GM18519 (cell line): ENCODE data around the gene NOS1.
"Not testable (repeated sequence)": the region's sequence is repeated elsewhere in the genome, so short reads cannot be mapped to it uniquely, and the experiment has no call there.

ENCODE experiments used
- ATAC-seq: cut with Tn5 transposase; IDR thresholded peaks from one replicate; pipeline ENCODE4 v1.9.1; 2021; ENCODE audit warnings: mild to moderate bottlenecking, moderate library complexity; ENCODE audit not compliant: unreplicated experiment, low FRiP score

NOS1 gene

DNA sequence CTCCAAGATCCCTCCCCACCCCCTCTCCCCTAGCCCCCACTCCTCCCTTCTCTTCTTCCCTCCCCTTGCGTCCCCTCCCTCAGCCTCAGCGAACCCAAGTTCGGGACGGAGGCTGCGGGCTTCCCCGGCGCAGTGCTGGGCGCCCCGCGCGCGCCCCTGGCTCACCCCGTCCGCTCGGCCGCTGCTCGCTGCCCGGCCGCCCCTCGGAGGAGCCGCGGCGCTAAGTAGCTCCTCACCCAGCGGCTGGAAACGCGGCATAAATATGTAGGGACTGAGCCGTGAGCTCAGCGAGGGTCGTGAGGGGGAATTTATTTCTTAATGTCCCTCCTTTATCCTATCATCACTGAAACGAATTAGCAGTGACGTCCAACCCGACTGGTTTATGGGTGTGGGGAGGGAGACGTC is at the start of gene NOS1:
NOS1 (minus strand) TSS at position 280 of the 405 bp plus-strand sequence. CDS start 30,557 bp downstream, outside the sequence.
- ATAC-seq, result no peak

DNA sequence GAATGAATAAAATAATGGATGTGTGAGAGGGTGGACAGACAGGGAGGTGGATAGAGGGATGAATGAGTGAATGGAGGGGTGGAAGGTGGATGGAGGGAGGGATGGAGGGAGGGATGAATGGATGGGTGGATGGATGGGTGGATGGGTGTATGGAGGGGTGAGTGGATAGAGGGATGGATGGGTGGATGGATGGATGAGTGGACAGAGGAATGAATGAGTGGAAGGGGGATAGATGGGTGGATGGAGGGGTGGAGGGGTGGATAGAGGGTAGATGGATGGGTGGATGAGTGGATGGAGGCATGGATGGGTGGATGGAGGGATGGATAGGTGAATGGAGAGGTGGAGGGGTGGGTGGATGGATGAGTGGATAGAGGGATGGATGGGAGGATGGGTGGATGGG is 47.9 kb upstream of the NOS1 start:
- no peak for ATAC-seq

DNA sequence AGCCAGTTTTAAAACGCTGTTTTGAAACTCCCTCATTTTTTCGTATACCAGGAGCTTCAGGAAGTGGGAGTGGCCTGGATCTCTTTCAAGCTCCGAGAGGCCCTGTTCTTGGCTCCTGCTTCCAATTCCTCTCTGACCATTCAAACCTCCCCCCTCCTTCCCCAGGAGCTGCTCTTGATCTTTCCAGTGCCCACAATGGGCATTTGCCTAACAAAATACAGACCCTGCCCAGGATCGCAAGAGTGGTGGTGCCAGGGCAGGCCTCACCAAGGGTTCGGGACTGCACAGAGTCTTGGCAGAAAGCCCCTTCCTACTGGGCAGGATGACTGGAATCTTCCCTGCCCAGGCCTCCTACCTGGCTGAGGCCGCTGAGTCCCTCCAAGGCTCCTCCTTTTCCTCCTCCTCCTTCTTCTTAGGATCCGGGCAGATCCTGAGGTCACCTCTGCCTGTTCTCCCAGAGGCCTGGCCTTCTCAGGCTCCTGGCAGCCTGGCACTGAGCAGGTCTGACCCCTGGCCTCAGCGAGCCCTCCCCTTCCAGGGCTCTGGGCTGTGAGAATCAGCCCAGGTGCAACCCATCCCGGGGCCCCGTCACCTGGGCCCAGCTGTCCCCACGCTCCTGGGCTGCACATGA is 46.9 kb upstream of the NOS1 start:
- ATAC-seq, result no peak

DNA sequence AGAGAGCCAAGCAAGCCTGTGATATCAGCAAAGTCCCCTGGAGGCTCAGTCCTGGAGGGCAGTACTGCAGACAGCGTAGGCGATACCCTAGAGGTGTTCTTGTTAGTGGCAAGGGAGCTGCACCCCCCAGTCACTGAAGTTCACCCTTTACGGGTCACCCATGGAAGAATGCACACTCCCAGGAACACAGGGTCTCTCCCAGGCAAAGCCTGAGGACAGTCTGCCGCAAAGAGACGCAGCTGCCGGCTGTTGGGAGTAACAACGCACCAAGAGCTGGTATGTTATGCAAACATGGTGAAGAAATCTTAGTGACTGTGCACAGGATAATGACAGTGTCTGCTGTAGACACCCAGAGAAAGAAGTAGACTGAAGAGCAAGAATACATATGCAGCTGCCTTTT is 43.5 kb upstream of the NOS1 start:
- ATAC-seq, result no peak

DNA sequence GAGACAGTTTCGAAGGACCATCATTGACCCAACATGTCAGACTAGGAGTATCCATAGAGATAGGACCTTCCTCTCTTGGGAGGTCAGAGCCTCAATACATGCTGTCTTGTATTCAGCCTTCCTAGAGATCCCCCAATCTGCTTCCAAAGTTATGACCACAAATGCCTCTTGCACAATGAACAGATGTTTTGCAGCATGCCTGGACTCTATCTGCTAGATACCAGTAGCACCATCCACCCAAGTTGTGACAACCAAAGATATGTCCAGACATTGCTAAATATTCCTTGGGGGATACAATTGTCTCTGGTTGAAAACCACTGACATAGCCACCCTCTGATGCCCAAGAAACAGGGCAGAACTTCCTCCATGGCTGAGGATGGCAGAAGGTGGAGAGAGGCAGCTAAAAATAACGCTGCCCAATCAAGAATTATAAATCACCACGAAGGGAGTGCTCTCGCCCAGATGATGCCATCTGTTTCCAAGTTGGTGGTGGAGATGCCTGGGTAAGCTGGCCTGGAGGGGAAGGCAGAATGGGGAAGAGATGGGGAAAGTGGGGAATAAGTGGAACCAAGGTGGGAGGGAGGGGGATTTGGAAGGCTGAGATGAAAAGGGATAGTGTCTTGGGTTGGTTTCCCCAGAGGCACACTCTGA is 42.9 kb upstream of the NOS1 start:
- ATAC-seq, result no peak

DNA sequence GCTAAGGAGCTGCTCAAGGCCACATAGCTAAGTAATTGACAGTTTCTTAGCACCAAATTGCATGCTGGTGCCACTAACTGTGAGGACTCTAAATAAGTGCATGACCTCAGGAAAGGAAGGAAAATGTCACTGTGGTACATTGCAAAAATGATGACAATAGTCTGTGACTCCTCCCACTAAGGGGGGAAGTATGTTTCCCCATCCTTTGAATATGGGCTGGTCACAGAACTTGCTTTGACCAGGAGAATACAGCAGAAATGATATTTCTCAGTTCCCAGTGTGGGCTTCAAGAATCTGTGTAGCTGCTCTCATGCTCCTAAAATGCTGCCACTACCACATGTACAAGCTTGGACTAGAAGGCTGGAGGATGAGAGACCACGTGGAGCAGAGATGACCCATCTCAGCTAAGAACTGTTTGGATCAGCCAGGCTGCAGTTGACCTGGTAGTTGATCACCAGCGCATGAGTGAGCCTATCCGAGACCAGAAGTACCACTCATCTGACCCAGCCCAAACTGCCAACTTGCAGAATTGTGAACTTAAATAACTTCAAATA is 42.2 kb upstream of the NOS1 start:
- ATAC-seq, result no peak

DNA sequence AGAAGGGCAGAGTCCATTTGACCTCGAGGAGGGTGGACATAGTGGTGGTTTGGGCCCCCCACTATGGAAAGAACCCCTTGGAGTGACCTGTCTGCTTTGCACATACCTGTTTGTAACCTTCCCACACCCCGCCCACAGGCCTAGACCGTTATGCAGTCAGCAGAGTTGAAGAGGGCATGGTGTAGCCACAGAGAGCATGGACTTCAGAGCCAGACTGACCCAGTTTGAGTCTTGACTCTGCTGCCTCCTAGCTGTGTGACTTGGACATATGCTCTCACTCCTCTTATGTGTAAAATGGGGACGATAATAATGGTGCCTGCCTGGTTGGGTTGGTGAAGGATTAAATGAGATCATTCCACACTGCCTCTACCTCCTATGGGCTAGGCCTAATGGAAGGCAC is 40.9 kb upstream of the NOS1 start:
- no peak for ATAC-seq

DNA sequence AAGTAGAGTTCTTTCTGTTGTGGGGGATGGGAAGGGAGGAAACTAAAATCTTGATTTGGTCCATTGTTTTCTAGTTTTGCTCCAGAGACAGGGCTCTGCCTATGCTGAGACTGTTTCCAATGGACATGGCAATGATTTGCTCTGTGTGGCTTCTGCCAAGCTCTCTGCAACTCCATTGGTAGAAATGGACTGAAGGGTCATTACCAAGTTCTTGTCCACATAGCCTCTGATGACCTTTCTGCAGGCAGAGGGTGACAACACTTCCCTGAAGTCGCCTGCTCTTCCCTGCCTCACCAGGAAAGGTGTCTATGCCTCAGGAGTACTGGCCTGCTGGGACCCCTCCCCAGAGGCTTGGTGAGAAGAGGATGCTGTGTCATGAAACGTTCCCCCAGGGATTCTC is 39.5 kb upstream of the NOS1 start:
- no peak for ATAC-seq

DNA sequence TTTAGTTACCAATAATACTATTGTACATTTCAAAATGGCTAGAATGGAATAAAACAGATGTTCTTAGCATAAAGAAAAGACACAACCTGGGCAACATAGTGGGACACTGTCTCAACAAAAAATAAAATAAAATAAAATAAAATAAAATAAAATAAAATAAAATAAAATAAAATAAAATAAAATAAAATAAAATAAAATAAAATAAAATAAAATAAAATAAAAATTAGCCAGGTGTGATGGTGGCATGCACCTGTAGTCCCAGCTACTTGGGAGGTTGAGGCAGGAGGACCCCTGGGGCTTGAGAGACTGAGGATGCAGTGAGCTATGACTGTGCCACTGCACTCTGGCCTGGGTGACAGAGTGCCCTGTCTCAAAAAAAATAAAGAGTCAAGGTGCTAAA is 37.1 kb upstream of the NOS1 start:
- ATAC-seq, result not testable (repeated sequence)

DNA sequence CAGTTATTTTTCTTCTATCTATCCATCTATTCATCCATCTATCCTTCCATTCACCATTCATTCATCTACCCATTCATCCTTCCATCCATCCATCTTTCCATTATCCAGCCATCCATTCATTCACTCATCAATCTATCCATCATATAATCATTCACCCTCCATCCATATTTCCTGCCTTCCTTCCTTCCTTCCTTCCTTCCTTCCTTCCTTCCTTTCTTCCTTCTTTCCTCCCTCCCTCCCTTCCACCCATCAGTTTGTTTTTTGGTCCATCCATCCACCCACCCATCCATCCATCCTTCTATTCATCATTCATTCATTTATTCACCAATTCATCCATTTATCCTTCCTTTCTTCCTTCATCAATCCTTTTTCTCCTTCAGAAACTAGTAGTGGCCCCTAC is 34.3 kb upstream of the NOS1 start:
- ATAC-seq, result no peak

DNA sequence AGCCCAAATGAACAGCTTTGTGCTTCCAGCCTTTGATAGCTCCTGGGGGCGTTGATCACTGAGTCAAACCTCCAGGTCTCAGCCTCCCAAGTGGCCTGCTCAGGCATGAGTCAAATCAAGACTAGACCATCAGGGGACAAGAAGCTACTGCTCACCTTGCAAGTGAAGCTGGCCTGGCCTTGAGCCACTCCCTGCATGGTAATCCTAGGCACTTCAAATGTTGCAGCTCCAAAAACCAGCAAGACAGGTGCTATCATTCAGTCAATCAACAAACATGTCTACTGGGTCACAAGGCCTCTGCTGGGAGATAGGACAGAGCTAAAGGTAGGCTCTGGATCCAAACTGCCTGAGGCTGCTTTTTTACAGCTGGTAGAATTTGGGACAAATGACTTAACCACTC is 33.1 kb upstream of the NOS1 start:
- no peak for ATAC-seq

DNA sequence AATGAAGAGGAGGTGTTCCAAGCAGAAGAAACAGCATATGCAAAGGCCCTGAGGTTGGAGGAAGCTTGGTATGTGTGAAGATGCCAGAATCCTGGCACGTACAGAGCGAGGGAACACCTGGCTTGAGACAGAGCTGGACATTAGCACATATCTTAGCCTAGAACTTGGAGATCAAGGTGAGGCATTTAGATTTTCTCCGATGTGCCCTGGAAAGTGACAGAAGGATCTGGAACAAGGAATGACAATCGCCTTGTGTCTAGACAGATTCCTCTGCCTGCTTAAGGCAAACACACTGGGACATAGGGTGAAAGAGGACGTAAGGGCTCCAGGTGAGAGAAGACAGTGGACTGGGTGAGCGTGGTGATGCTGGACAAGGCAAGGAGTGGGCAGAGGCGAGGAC is 32.2 kb upstream of the NOS1 start:
- ATAC-seq, result no peak

DNA sequence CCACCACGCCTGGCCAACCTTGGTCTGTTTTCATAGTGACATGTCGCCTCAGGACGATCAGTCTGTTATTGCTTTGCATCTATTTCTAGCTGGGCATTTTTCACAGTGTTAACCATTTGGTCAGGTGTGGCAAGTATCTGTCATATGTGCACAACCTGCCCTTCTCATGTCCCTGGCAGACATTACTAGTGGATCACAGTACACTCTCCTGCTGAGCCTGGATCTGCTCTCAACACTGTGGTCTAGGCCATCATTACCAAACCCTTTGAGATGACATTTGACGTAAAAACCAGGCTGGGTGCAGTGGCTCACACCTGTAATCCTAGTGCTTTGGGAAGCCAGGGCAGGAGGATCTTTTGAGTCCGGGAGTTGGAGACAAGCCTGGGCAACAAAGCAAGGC is 29.4 kb upstream of the NOS1 start:
- no peak for ATAC-seq

DNA sequence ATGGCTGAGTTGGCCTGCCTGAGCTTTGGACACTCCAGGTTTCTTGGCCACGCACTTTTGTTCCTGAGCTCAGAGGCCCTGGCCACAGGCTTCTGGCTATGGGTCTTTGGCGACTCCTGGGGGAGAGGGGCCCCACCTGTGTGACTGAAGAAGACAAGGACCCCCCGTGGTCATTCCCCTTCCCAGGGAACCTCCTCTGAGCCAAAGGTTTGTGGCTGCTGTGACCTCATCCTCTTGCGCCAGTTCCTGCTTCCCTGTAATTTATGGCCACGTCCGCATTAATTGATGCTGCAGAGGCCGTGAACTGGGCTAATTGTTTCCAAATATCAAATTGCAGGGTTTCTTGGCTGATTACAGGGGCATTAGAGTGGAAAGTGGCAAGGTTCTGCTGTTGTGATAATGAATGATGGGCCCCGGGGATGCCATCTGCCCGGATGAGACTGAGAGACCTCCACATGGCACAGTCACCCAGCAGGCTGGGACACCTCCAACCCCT is 27.6 kb upstream of the NOS1 start:
- no peak for ATAC-seq

DNA sequence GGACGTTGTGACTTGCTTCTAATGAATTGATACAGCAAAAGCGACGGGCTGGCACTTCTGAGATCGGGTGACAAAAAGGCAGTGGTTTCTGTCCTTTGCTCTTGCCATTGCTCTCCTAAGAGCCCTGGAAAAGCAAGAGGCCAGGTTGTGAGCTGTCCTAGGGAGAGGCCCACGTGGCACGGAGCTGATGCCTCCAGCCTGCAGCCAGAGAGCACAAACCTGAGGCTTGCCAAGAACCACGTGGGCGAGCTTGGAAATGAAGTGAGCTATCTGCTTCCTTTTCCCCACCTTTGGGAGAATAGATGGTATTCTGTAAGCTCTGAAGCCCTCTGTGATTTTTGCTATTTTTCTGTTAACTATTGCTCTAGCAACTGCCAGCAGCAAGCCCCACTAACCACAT is 26.4 kb upstream of the NOS1 start:
- no peak for ATAC-seq

DNA sequence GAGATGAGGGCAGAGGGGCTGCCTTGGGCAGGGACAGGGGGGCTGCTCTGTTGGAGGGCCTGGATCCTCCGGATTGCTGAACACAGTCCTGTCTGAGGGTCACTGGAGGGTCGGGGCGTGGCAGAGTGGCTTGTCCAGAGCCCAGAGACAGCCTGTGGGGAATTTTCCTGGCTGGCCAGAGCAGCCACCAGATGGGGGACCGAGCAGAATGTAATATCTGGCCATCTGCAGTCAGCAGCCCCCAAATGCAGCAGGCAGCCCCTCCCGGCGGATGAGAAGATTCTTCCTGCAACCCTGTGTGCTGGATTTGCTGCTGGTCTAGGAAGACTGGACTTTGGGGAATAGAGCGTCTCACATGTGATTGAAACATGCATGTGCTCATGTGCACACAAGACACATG is 23.3 kb upstream of the NOS1 start:
- ATAC-seq, result no peak

DNA sequence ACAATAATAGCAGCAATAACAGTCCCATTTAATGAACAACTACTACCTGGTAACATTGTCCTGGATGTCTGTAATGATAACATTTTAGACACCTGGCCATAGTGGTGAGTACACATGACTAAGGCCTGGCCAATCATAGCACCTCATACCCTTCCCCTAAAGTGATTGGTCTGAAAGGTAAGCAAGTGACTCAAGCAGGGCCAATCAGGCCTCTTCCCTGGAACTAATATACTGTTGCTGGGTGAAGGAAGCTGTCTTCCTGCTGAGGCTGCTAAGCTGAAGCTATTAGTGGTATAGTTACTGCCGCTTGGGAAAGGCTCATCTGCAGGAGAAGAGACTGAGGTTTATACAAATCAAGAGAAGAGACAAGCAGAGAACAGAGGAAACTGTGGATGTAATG is 18.7 kb upstream of the NOS1 start:
- ATAC-seq, result no peak

DNA sequence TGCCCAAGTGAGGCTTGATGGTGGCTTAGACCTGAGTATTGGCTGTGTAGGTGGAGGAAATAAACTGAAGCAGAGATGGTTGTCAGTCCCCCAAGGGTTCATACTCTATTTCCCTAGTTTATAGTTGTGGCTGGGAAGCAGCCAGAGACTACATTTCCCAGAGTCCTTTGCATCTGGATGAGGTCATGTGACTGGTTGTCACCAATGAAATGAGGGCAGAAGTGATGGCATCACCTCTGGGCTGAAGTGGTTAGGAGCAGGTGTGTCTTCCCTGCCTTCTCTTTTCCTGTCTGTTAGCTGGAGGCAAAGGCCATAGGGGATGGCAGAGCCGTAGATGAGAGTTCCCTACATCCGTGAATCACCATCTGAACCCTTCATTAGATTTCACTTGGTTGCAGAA is 16.3 kb upstream of the NOS1 start:
- no peak for ATAC-seq

DNA sequence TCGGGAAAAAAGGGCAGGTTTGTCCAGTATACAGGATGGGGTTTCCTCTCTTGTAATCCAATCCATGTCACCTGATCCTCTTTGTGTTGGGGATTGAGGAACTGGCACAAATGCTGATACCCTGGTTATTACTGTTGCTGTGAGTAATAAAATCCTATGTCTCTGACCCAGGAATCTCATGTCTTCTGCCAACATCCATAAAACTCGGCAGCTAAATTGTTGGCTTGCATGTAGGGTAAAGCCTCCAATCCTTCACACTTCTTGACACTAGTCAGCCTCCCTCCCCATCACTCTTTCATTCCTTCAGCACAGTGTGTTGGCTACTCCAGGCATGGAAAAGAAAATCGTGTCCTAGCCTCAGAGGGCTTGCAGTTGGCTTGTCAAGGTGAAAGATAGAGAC is 9.2 kb upstream of the NOS1 start:
- ATAC-seq, result no peak

DNA sequence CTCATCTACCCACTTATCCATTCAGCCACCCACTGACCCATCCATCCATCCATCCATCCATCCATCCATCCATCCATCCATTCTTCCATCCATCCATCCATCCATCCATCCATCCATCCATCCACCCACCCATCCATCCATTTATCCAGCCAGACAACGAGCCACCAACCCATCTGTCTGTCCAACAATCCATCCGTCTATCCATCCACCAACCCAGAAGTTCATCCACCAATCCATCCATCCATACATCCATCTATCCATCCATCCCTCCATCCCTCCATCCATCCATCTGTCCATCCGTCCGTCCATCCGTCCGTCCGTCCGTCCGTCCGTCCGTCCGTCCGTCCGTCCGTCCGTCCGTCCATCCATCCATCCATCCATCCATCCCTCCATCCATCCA is 8.6 kb upstream of the NOS1 start:
- not testable (repeated sequence) for ATAC-seq

DNA sequence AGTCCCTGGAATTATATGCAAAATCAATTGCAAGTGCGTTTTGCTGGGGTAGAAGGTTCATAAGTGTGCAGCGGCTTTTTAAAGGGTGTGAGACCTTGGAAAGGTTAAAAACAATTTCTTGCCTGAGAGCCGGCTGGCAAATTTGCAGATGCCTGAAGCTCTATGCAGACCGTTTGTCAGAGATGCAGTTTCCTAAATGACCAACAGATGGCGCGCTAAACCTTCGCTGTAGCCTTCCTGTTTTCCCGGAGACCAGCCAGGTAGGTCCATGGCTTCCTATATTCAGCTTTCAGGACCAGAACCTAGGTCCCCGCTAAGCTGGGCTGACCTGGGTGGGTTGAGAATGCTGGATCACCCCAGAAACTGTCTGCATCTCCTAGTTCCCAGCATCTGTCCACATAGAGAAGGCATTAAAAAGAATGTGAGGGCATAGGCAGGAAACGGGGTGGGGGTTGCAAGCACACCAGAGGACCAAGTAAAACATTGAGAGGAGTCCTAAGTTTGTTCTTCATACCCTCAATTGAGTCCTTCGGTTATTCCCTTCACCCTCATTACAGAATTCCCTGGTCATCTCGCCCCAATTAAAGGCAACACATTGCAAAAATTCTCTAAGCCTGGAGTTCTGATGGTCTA is 5.7 kb upstream of the NOS1 start:
- ATAC-seq, result no peak
